Naive B cell (primary cell): ENCODE results near the gene CLEC3B. TPM values are rescaled to one million over a fixed set of nuclear protein-coding genes. Genes with fewer than 3 reads are reported as not detected.
"Not testable (repeated sequence)": the region's sequence is repeated elsewhere in the genome, so short reads cannot be mapped to it uniquely, and the experiment has no call there.

Experiments
- ATAC-seq, 2 donors: fragments of 150-1000 bp; cut with Tn5 transposase; 2 replicates each; pipeline ENCODE4 v1.10.0; 2021; ENCODE audit warnings: low read depth in 2 of 2, mild to moderate bottlenecking in 2 of 2, moderate library complexity in 2 of 2
- DNase-seq: peaks from one replicate; pipeline ENCODE4 v3.0.0; 2022
- H3K27ac Mint-ChIP-seq, 6 donors: one replicate each; pipeline ENCODE4 v1.8.0; 2020 to 2022; ENCODE audit warnings: mild to moderate bottlenecking in 6 of 6, mixed read lengths in 6 of 6, moderate library complexity in 5 of 6, inconsistent platforms in 2 of 6
- H3K27me3 Mint-ChIP-seq, 3 donors: one replicate each; pipeline ENCODE4 v1.8.0; 2021 to 2022; ENCODE audit warnings: mixed read lengths in 3 of 3, mild to moderate bottlenecking in 1 of 3
- H3K36me3 Mint-ChIP-seq, 2 donors: one replicate each; pipeline ENCODE4 v1.8.0; 2020 to 2022; ENCODE audit warnings: mixed read lengths in 2 of 2, inconsistent platforms in 1 of 2, mild to moderate bottlenecking in 1 of 2
- H3K4me1 Mint-ChIP-seq, 3 donors: one replicate each; pipeline ENCODE4 v1.8.0; 2020 to 2022; ENCODE audit warnings: mixed read lengths in 3 of 3, inconsistent platforms in 1 of 3, mild to moderate bottlenecking in 1 of 3, moderate library complexity in 1 of 3
- H3K4me3 Mint-ChIP-seq, 8 donors: one replicate each; pipeline ENCODE4 v1.8.0; 2020 to 2022; ENCODE audit warnings: mild to moderate bottlenecking in 8 of 8, mixed read lengths in 8 of 8, moderate library complexity in 8 of 8, inconsistent platforms in 2 of 8
- H3K9me3 Mint-ChIP-seq, 7 donors: one replicate each; pipeline ENCODE4 v1.8.0; 2020 to 2022; ENCODE audit warnings: mixed read lengths in 7 of 7, mild to moderate bottlenecking in 5 of 7, inconsistent platforms in 2 of 7, moderate library complexity in 1 of 7
- polyA plus RNA-seq, 6 donors: library from polyadenylated mRNA; unstranded; fragments of 300-500 nt; fragmentation: Illumina TruSeq; gene quantifications; one replicate each; pipeline ENCODE4 v1.2.3, GENCODE V29; 2021; ENCODE audit warnings: low read depth in 6 of 6

The CLEC3B gene
- polyA plus RNA-seq, 6 donors from 2014 or later, result not detected

DNA sequence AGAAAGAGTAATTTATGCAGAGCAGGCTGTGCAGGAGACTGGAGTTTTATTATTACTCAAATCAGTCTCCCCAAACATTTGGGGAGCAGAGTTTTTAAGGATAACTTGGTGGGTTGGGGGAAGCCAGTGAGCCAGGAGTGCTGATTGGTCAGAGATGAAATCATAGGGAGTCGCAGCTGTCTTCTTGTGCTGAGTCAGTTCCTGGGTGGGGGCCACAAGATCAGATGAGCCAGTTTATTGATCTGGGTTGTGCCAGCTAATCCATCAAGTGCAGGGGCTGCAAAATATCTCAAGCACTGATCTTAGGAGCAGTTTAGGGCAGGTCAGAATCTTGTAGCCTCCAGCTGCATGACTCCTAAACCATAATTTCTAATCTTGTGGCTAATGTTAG is 27.7 kb downstream of the CLEC3B start:
- H3K4me3 Mint-ChIP-seq, H3K4me1 Mint-ChIP-seq: not testable (repeated sequence)

GRCh38 chr3:45054196-45054857 is 28.2 kb downstream of the CLEC3B start:
- DNase-seq, result no peak
- Mint-ChIP-seq H3K4me3 (no peak overlapping the region), H3K27me3 (peaks cover 6 to 33% (median 14%) of the 10 kb centered on the region in 3 donors), H3K27ac (no peak overlapping the region), H3K9me3 (no peaks in the 10 kb centered on the region), H3K4me1 (no peaks in the 10 kb centered on the region), H3K36me3 (no peaks in the 10 kb centered on the region)
- ATAC-seq, result no peak

More for the DNA sequence above, 27.7 kb downstream of the CLEC3B start:
- not testable (repeated sequence) for ATAC-seq, H3K27ac Mint-ChIP-seq, H3K36me3 Mint-ChIP-seq, DNase-seq, H3K9me3 Mint-ChIP-seq
- peaks cover 6 to 38% (median 19%) of the 10 kb centered on the region in 3 donors for H3K27me3 Mint-ChIP-seq

GRCh38 chr3:45055032-45055410 is 28.9 kb downstream of the CLEC3B start:
- H3K27ac Mint-ChIP-seq, result no peak overlapping the region
- H3K36me3 Mint-ChIP-seq, result no peaks in the 10 kb centered on the region
- DNase-seq (no peak), ATAC-seq (no peak)
- H3K27me3 Mint-ChIP-seq, result peaks cover 0 to 26% (median 7%) of the 10 kb centered on the region in 3 donors
- no peaks in the 10 kb centered on the region for H3K4me1 Mint-ChIP-seq
- no peak overlapping the region for H3K4me3 Mint-ChIP-seq
- H3K9me3 Mint-ChIP-seq, result no peaks in the 10 kb centered on the region

GRCh38 chr3:45055411-45056143 is 29.5 kb downstream of the CLEC3B start:
- H3K27ac Mint-ChIP-seq, result no peak overlapping the region
- no peak for DNase-seq
- H3K27me3 Mint-ChIP-seq, result peaks cover 0 to 20% (median 6%) of the 10 kb centered on the region in 3 donors
- H3K9me3 Mint-ChIP-seq, result no peaks in the 10 kb centered on the region
- ATAC-seq, result no peak
- H3K36me3 Mint-ChIP-seq, result no peaks in the 10 kb centered on the region
- H3K4me1 Mint-ChIP-seq, result no peaks in the 10 kb centered on the region
- no peak overlapping the region for H3K4me3 Mint-ChIP-seq

DNA sequence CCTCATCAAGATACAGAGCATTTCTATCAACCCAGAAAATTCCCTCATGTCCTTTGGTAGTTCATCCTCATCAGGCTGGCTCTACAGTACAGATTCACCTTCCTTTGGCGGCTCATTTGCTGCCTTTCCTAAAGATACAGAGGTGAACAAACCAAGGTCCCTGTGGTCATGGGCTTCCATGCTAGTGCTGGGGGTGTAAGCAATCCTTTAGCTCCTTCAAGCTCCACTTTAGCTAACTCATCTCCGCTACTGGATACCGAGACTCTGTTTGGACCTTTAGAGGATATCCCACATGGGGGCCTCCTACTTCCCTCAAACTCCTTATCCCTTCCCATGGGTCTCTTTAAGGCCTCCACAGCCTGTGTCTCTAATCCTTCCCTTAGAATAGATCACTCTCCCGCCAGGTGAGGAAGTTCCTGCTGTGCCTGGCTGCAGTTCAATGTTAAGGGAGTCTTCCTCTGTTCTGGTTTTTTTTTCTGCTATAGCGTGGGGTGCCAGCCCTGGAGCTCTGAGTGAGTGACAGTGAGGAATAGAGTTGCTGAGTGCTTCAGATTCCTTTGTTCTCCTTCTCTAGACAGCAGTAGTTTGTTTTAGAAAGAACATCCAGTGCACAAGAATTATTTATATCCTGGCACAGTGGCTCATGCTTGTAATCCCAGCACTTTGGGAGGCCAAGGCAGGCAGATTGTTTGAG is 30.7 kb downstream of the CLEC3B start:
- no peaks in the 10 kb centered on the region for H3K4me1 Mint-ChIP-seq
- DNase-seq (no peak), ATAC-seq (no peak)
- no peak overlapping the region for H3K4me3 Mint-ChIP-seq
- peaks cover 0 to 16% (median 6%) of the 10 kb centered on the region in 3 donors for H3K27me3 Mint-ChIP-seq
- H3K27ac Mint-ChIP-seq, result no peak overlapping the region
- H3K36me3 Mint-ChIP-seq, result no peaks in the 10 kb centered on the region
- H3K9me3 Mint-ChIP-seq, result no peaks in the 10 kb centered on the region

DNA sequence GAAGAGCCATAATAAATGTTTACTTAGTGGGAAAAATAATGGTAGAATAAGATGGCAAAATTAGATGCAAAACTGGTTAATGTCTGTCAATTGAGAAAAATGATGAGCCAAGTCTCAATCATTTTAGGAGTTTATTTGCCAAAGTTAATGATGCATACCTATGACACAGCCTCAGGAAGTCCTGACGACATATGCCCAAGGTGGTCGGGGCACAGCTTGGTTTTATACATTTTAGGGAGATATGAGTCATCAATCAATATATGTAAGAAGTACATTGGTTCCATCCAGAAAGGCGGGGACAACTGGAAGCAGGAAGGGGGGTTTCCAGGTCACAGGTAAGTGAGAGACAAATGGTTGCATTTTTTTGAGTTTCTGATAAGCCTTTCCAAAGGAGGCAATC is 31.5 kb downstream of the CLEC3B start:
- Mint-ChIP-seq H3K4me1 (no peaks in the 10 kb centered on the region), H3K27me3 (peaks cover 0 to 16% (median 6%) of the 10 kb centered on the region in 3 donors), H3K9me3 (no peaks in the 10 kb centered on the region), H3K36me3 (no peaks in the 10 kb centered on the region), H3K4me3 (no peak overlapping the region), H3K27ac (no peak overlapping the region)
- ATAC-seq, result no peak
- DNase-seq, result no peak

- Mint-ChIP-seq H3K36me3 (no peaks in the 10 kb centered on the region), H3K9me3 (no peaks in the 10 kb centered on the region), H3K27me3 (peaks cover 0 to 16% (median 6%) of the 10 kb centered on the region in 3 donors), H3K27ac (no peak overlapping the region), H3K4me1 (no peaks in the 10 kb centered on the region), H3K4me3 (no peak overlapping the region)
- ATAC-seq (no peak), DNase-seq (no peak)
Measured at GRCh38 chr3:45059132-45059531, 33.0 kb downstream of the CLEC3B start.

DNA sequence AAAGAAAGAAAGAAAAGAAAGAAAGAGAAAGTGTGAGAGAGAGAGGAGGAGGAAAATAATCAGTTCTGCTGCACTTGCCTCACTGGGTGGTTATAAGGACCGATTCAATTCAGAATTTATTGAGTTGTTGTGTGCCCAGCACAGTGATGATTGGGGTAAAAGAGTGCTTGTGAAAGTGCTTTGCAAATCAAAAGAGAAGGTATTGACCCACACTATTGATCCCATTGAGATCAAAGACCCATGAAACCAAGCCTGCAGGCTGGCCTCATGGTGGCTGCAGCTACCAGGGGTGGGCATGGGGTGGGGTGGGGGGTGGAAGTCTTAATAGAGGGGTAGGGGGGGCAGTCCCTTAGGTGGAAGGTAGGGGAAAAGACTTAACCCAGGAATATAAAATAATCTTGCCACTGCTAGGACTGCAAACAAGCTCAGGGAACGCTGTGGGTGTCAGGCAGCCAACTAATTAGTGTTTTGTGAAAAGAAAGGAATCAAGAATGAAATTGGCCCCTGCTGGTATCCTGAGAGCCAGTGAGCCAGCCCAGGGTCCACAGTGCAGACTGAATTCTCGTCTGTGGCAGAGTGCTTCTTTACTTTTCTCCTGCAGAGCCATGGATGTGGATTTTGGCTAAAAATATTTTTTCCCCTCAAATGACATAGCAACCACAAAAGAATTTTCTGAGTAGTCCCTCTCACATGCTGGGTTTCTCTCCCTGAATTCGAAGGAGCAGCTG is 34.2 kb downstream of the CLEC3B start:
- ATAC-seq, result no peak
- no peaks in the 10 kb centered on the region for H3K36me3 Mint-ChIP-seq
- peaks cover 0 to 7% (median 4%) of the 10 kb centered on the region in 3 donors for H3K4me1 Mint-ChIP-seq

GRCh38 chr3:45062697-45063070 is 36.6 kb downstream of the CLEC3B start:
- H3K36me3 Mint-ChIP-seq, result no peaks in the 10 kb centered on the region
- H3K27ac Mint-ChIP-seq, result no peak overlapping the region
- no peak for ATAC-seq
- DNase-seq, result no peak
- no peak overlapping the region for H3K4me3 Mint-ChIP-seq
- peaks cover 4 to 6% (median 4%) of the 10 kb centered on the region in 3 donors for H3K27me3 Mint-ChIP-seq
- H3K9me3 Mint-ChIP-seq, result peaks cover 0 to 2% (median 0%) of the 10 kb centered on the region in 7 donors
- peaks cover 0 to 7% (median 4%) of the 10 kb centered on the region in 3 donors for H3K4me1 Mint-ChIP-seq

More for the DNA sequence above, 34.2 kb downstream of the CLEC3B start:
- Mint-ChIP-seq H3K27me3 (peaks cover 4 to 16% (median 6%) of the 10 kb centered on the region in 3 donors), H3K9me3 (peaks cover 0 to 2% (median 0%) of the 10 kb centered on the region in 7 donors), H3K4me3 (no peak overlapping the region), H3K27ac (peak overlapping the region in 1 of 6 donors; percentile 11)
- no peak for DNase-seq

DNA sequence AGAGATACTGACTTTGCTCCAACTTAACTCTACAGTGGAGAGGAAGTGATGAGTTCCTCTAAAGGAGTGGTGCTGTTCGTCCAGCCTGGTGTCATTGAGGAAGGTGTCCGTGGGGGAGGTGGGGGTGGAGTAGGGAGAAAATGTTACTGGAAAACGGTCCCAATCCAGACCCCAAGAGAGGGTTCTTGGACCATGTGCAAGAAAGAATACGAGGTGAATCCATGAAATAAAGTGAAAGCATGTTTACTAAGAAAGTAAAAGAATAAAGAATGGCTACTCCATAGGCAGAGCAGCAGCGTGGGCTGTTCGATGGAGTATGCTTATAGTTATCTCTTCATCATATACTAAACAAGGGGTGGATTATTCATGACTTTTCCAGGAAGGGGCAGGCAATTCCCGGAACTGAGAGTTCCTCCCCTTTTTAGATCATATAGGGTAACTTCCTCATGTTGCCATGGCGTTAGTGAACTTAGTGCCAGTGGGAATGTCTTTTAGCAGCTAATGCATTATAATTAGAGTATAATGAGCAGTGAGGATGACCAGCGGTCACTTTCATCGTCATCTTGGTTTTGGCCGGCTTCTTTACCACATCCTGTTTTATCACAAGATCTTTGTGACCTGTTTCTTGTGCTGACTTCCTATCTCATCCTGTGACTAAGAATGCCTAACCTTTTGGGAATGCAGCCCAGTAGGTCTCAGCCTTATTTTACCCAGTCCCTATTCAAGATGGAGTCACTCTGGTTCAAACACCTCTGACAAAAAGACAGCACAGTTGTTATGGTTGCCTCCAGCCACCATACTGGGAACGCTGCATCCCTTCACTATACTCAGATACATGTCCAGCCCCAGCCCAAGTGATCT is 38.6 kb downstream of the CLEC3B start:
- no peak for ATAC-seq
- H3K27ac Mint-ChIP-seq, result no peak overlapping the region

GRCh38 chr3:45065373-45065720 is 39.2 kb downstream of the CLEC3B start:
- Mint-ChIP-seq H3K27ac (no peak overlapping the region), H3K36me3 (no peaks in the 10 kb centered on the region), H3K4me1 (peaks cover 0 to 7% (median 4%) of the 10 kb centered on the region in 3 donors), H3K27me3 (peaks cover 0 to 11% (median 4%) of the 10 kb centered on the region in 3 donors), H3K4me3 (no peak overlapping the region), H3K9me3 (peaks cover 0 to 2% (median 0%) of the 10 kb centered on the region in 7 donors)
- ATAC-seq (no peak), DNase-seq (no peak)

More for the DNA sequence above, 38.6 kb downstream of the CLEC3B start:
- peaks cover 0 to 11% (median 4%) of the 10 kb centered on the region in 3 donors for H3K27me3 Mint-ChIP-seq
- peaks cover 0 to 7% (median 4%) of the 10 kb centered on the region in 3 donors for H3K4me1 Mint-ChIP-seq
- DNase-seq, result no peak
- peaks cover 0 to 2% (median 0%) of the 10 kb centered on the region in 7 donors for H3K9me3 Mint-ChIP-seq
- H3K4me3 Mint-ChIP-seq, result peak overlapping the region in 1 of 8 donors; percentile 35
- no peaks in the 10 kb centered on the region for H3K36me3 Mint-ChIP-seq

DNA sequence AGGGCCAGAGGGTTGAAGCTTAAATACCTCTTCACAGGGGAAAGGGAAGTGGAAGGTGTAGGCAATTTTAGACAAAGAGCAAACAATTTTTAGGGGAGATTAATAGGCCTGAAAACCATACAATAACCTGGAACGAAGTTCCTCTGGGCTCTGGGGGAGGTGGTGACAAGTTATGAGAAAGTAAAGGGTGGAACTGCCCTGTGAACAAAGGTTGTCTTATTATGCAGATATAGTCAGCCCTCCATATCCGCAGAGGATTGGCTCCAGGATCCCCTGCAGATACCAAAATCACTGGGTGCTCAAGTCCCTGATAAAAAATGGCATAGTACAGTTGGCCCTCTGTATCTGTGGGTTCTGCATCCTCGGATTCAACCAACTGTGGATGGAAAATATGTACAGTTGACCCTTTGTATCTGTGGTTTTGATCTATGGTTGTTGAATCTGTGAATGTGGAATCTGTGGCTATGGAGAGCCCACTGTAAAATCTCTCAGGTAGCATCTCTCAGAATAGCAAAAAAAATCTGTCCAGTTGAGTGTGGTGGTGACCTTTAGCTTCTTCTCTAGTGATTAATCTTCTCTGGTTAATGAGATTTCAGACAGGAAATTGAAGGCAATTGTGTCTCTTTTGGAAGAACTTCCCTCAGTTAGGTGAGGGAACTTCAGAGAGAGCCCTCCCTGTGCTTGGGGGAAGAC is 40.2 kb downstream of the CLEC3B start:
- peaks cover 0 to 11% (median 4%) of the 10 kb centered on the region in 3 donors for H3K27me3 Mint-ChIP-seq
- ATAC-seq (no peak), DNase-seq (no peak)
- no peak overlapping the region for H3K27ac Mint-ChIP-seq
- peaks cover 0 to 2% (median 0%) of the 10 kb centered on the region in 7 donors for H3K9me3 Mint-ChIP-seq
- H3K4me3 Mint-ChIP-seq, result no peak overlapping the region
- H3K4me1 Mint-ChIP-seq, result peaks cover 0 to 7% (median 4%) of the 10 kb centered on the region in 3 donors
- no peaks in the 10 kb centered on the region for H3K36me3 Mint-ChIP-seq
